ENCODE measurements around the gene YLPM1. TPM values are rescaled to one million over a fixed set of nuclear protein-coding genes. Genes with fewer than 3 reads are reported as not detected.

Gene YLPM1
- total RNA-seq, 2 experiments from 2014 or later, result 53.0 to 60.9 TPM

DNA sequence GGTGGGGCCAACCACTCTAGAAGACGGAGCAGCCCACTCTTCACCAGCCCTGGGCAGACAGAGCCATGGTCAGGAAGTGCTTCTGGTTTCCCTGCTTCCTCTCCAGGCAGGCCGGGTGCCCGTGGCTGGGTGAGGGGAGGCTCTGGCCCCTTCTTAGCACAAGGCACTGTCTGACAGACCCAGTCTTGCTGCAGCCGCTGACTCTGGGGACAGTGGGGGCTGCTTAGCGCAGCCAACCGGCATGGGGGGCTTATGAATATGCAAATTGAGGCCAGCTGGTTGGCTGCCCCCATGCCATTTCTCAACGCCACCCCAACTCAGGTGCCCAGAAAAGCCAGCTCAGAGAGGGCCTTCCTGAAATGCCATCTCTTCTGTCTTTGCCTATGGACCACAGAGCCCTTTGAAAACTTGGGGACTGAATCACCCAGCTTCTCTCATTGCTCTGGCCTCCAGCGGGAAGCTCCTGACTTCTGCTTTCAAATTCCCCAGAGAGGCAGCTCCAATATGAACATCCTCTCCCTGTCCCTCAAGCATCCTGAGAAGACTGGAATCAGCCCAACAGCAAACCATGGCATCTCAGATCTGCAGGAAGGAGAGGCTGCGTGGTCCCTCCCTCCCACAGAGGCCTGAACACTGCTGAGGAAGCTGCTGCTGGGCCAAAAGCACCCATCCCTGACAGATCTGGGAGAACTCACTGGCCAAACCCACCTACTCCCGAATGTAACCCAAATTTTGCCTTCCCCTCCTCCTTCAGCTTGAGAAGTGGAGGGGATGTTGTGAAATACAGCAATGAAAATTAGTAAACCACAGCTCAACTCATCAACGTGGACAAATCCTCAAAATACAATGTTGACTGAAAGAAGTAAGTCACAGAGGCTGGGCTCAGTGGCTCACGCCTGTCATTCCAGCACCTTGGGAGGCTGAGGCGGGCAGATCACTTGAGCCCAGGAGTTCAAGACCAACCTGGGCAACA lies 113.1 kb downstream of the YLPM1 start, which contains the start of gene PROX2:
TSS of gene PROX2 (minus strand) at position 205 of the 973 bp plus-strand sequence. CDS start 12,311 bp downstream, outside the sequence.
- H3K9me3 Mint-ChIP-seq (ENCODE audit: low read depth), result no peaks in the 10 kb centered on the region
- ChIA-PET POLR2A (interaction anchor here (1.4 kb wide), 2 partner anchors 9 to 15 kb away, joined by 4 read pairs; no protein-coding TSS in a partner anchor), CTCF (interaction anchor here (0.7 to 12.0 kb wide), 7 partner anchors 8 to 657 kb away, joined by 3 to 98 read pairs (median 5); no protein-coding TSS in a partner anchor)
- ATAC-seq (peak; percentile 59), DNase-seq (peak; percentile 28)
- intact Hi-C loops (cut with DNase I, micrococcal nuclease), result no loop called here
- peak within 1 kb of the TSS; percentile 78 for H3K27ac Mint-ChIP-seq
- no peaks in the 10 kb centered on the region for H3K27me3 Mint-ChIP-seq
- peaks cover 35% of the 10 kb centered on the region for H3K4me1 Mint-ChIP-seq
- no peak within 1 kb of the TSS for H3K4me3 Mint-ChIP-seq
- H3K36me3 Mint-ChIP-seq (ENCODE audit: low read depth), result no peaks in the 10 kb centered on the region

DNA sequence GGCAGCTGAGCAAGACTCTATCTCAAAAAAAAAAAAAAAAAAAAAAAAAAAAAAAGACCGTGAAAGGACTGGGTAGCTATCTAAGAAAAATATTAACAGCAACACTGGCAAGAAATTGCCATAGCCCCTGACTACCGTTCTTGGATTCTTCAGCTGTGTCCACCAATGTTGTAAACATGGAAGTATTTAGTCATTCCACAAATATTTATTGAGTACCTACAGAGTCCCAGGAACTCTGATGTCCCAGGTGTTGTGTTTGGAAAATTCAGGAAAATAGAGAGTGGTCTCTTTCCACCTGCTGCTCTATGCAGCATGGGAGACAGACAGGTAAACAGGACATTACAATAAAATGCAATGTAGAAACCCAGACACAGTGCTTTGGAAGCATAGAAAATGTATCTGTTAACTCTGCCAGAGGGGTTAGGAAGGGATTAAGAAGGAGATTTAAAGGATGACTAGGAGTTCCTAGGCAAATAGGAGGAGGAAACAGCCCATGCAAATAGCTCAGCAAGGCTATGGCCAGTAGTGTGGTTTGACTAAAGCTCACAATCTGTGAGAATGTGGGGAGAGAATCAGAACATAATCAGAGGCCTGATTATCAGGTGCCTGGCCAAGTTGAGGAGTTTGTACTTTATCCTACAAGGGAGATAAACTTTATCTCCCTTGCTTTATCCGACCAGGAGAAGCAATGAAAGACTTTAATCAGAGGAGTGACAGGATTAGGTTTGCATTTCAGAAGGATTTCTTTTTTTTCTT lies 116.5 kb downstream of the YLPM1 start:
- DNase-seq (no peak), ATAC-seq (no peak)
- H3K36me3 Mint-ChIP-seq (ENCODE audit: low read depth), result peaks cover 20% of the 10 kb centered on the region
- intact Hi-C loops (cut with DNase I, micrococcal nuclease), result loop anchor here (2.0 to 5.0 kb wide), 4 partner anchors 13 to 783 kb away; partner anchors contain the start of genes ERG28 (in 1 of the 2), TMED10 (in 1 of the 2) and TTLL5 (in 1 of the 2)
- ChIA-PET CTCF (interaction anchor here (1.0 to 12.0 kb wide), 6 partner anchors 9 to 209 kb away, joined by 3 to 98 read pairs (median 12); no protein-coding TSS in a partner anchor), POLR2A (interaction anchor here (0.9 kb wide), 1 partner anchor 27 kb away, joined by 3 read pairs; no protein-coding TSS in a partner anchor)
- peak overlapping the region; percentile 37 for H3K27ac Mint-ChIP-seq
- no peaks in the 10 kb centered on the region for H3K9me3 Mint-ChIP-seq (ENCODE audit: low read depth)
- H3K27me3 Mint-ChIP-seq, result no peaks in the 10 kb centered on the region
- H3K4me3 Mint-ChIP-seq, result no peak overlapping the region
- H3K4me1 Mint-ChIP-seq, result peaks cover 56% of the 10 kb centered on the region

DNA sequence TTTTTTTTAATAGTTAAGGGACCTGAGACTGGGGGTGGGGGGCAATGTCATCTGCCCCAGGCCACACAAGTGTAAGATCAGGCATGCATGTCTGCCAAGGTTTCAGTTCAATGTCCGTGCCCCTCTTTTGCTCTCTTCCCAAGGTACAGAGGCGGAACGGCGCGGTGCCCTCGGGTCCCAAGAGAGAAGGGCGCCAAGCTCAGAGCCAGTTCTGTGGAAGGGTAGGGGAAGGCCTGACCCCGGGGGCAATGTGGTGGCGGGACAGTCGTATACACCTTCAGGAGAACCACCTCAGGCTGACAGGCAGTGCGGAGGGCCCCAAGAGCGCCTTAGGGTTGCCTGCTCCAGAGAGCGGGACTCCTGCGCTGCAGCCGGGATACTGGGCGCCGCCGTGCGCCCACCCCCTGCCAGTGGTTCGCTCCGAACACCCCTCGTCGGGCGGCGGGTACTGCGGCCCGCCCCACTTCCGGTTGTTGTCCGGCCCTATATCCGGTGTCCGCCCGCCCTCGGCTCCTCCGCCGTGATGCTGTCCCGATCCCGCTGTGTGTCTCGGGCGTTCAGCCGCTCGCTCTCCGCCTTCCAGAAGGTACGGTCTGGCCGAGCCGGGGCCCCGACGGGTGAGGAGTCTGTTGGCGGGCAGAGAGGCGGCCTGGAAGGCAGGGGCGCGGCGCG lies 118.5 kb downstream of the YLPM1 start, which contains the start of gene DLST:
TSS of gene DLST (plus strand) at position 486 of the 672 bp plus-strand sequence. CDS start at position 524, 38 bp downstream.
- H3K27ac Mint-ChIP-seq, result peak within 1 kb of the TSS; percentile 96
- peaks cover 35% of the 10 kb centered on the region for H3K36me3 Mint-ChIP-seq (ENCODE audit: low read depth)
- POLR2A ChIA-PET, result interaction anchor here (0.5 to 1.0 kb wide), 4 partner anchors 13 to 1030 kb away, joined by 3 to 4 read pairs (median 4); partner anchors contain the start of gene PTGR2
- CTCF ChIA-PET, result interaction anchor here (0.6 to 12.0 kb wide), 10 partner anchors 10 to 63 kb away, joined by 3 to 98 read pairs (median 4); no protein-coding TSS in a partner anchor
- H3K27me3 Mint-ChIP-seq, result no peaks in the 10 kb centered on the region
- H3K4me3 Mint-ChIP-seq, result peak within 1 kb of the TSS; percentile 99
- H3K4me1 Mint-ChIP-seq, result peaks cover 64% of the 10 kb centered on the region
- peak; percentile 92 for DNase-seq
- no peaks in the 10 kb centered on the region for H3K9me3 Mint-ChIP-seq (ENCODE audit: low read depth)
- intact Hi-C loops (cut with DNase I, micrococcal nuclease), result loop anchor here (1.0 to 5.0 kb wide), 10 partner anchors 15 to 781 kb away; partner anchors contain the start of genes AREL1 (in 1 of the 2), EIF2B2 (in 1 of the 2), ERG28 (in 1 of the 2) and FCF1 (in 1 of the 2)
- peak; percentile 89 for ATAC-seq

DNA sequence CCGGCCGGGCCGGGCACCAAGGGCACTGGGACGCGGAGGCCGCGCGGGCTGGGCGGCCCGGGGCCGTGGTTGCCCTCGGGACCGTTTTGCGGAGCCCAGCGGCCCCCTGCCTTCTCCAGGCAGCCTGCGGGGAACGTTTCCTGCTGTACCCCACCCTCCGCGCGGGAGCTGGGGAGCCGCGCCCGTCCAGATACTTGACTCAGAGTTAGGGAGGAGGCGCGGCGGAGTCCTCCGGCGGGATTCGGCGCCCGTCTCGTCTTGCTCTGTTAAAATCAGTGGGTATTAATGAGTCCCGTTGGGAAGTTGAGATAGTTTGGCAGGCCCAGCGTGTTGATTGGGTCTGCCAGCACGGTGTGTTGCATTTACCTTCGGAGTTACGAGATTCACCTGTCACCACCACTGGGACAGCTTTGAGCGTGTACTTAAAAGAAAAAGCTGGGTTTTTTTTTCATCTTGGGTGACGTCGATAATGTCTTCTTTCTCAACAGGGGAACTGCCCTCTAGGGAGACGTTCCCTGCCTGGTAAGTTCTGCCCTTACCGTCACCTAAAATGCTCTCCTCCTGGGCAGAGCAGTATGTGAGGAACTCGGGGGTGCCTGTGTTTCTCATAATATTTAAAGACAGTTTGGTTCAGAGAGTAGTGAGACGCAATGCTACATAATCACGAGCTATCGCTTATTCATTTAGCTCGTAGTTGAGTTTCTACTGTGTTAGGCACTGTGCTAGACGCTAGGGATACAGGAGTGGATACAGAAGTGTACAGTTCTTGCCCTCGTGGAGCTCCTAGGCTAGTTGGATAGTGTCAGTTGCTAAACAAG lies 119.2 kb downstream of the YLPM1 start:
- Mint-ChIP-seq H3K27ac (peak overlapping the region; percentile 96), H3K36me3 (ENCODE audit: low read depth) (peaks cover 35% of the 10 kb centered on the region), H3K27me3 (no peaks in the 10 kb centered on the region), H3K4me1 (peaks cover 63% of the 10 kb centered on the region), H3K4me3 (peak overlapping the region; percentile 99), H3K9me3 (ENCODE audit: low read depth) (no peaks in the 10 kb centered on the region)
- intact Hi-C loops (cut with DNase I, micrococcal nuclease), result loop anchor here in 1 of 2 experiments (1.0 to 5.0 kb wide), 3 partner anchors 120 to 780 kb away; partner anchors contain the start of genes EIF2B2, ERG28, TMED10 and TTLL5
- peak; percentile 47 for ATAC-seq
- ChIA-PET CTCF (interaction anchor here (0.6 to 12.0 kb wide), 12 partner anchors 11 to 264 kb away, joined by 3 to 98 read pairs (median 3); no protein-coding TSS in a partner anchor), POLR2A (interaction anchor here (0.6 to 0.9 kb wide), 3 partner anchors 13 to 389 kb away, joined by 3 read pairs; partner anchors contain the start of genes ISCA2 and NPC2)
- peak; percentile 72 for DNase-seq

Other genes with a start within 250 kb of the YLPM1 start
- under 1 TPM; 0.04 to 0.37 TPM for gene LTBP2, start 151.1 kb upstream of the YLPM1 start, total RNA-seq
- gene AREL1, start 50.2 kb upstream of the YLPM1 start, total RNA-seq, result 10 to 100 TPM; 31.3 to 35.6 TPM
- 100 to 1,000 TPM in 1 of 2 experiments, 10 to 100 TPM in 1; 87.7 to 112 TPM for gene FCF1, start 50.2 kb upstream of the YLPM1 start, total RNA-seq
- under 1 TPM; 0.11 to 0.23 TPM for gene PROX2, start 112.8 kb downstream of the YLPM1 start, total RNA-seq
- 100 to 1,000 TPM; 103 to 120 TPM for gene DLST, start 118.6 kb downstream of the YLPM1 start, total RNA-seq
- gene RPS6KL1, start 159.9 kb downstream of the YLPM1 start, total RNA-seq, result 1 to 10 TPM; 5.6 to 6.0 TPM
- under 1 TPM in 1 of 2 experiments, not detected in 1; 0.09 TPM for gene PGF, start 192.3 kb downstream of the YLPM1 start, total RNA-seq
- 10 to 100 TPM; 55.6 to 69.8 TPM for gene EIF2B2, start 239.6 kb downstream of the YLPM1 start, total RNA-seq